ENCODE measurements around the gene ARHGAP12. TPM values are rescaled to one million over a fixed set of nuclear protein-coding genes. Genes with fewer than 3 reads are reported as not detected.

ARHGAP12 gene
- total RNA-seq, 1 experiment from 2014 or later = 51.9 TPM

DNA sequence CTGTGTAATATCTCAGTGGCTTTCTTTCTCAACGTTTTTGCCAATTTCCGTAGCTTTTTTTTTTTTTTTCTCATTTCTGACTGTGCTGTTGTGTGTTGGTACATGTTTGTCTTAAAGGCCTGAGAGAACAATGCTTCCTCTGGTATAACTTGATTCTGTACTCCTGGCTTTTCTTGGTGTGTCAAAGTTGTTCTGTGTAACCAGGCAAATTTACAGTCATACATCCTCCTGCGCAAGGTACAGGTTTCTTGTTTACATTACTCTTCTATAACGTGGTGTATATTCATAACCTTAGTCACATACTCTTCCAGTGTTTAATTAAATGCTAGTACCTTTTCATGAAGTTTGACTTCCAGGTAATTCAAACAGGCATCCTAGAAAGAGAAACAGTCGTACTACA is 8.3 kb upstream of the ARHGAP12 start:
- peak overlapping the region; percentile 49 for H3K4me2 ChIP-seq
- H3K27ac ChIP-seq = peak overlapping the region; percentile 49
- CTCF ChIA-PET = interaction anchor here (0.5 kb wide), 1 partner anchor 13 kb away, joined by 3 read pairs; no protein-coding TSS in a partner anchor

DNA sequence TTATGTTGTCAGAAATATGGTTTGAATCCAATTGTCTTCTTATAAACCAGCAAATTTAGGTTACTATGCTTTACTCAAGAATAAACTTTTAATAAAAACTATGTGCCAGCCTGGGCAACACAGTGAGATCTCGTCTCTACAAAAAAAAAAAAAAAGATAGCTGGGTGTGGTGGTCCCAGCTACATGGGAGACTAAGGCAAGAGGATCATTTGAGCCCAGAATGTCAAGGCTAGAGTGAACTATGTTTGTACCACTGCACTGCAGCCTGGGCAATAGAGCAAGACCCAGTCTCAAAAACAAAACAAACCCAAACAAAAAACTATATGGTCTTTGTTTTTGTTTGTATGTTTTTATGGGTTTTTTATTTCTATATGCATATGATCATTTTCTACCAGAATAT is 7.5 kb upstream of the ARHGAP12 start:
- no peak overlapping the region for H3K4me3 ChIP-seq
- no peaks in the 10 kb centered on the region for H3K36me3 ChIP-seq (ENCODE audit: low read depth)
- peaks cover 17% of the 10 kb centered on the region for H3F3A ChIP-seq (ENCODE audit: insufficient read depth, low read depth)
- 0 out of 2 replicates have a peak, but pooled peaks cover 5% of the 10 kb centered on the region for H3K79me2 ChIP-seq (ENCODE audit: low read depth)
- no peak for DNase-seq
- ChIA-PET CTCF (interaction anchor here (0.6 kb wide), 1 partner anchor 25 kb away, joined by 4 read pairs; no protein-coding TSS in a partner anchor), POLR2A (ENCODE audit: unreplicated experiment) (interaction anchor here (0.6 kb wide), 2 partner anchors 9 to 444 kb away, joined by 5 to 10 read pairs; no protein-coding TSS in a partner anchor)
- H3K4me2 ChIP-seq = peak overlapping the region; percentile 26
- intact Hi-C loops (cut with micrococcal nuclease; ENCODE audit: unreplicated experiment) = no loop called here
- no peaks in the 10 kb centered on the region for H3K9me2 ChIP-seq (ENCODE audit: insufficient read depth)
- peaks cover 70% of the 10 kb centered on the region for H3K4me1 ChIP-seq (replicated peaks; ENCODE audit: insufficient read depth)
- peak overlapping the region; percentile 49 for H3K27ac ChIP-seq
- no peaks in the 10 kb centered on the region for H3K9me3 ChIP-seq (ENCODE audit: insufficient read depth, low read depth)
- no peaks in the 10 kb centered on the region for H4K20me1 ChIP-seq (ENCODE audit: insufficient read depth)
- H3K27me3 ChIP-seq (ENCODE audit: insufficient read depth, low read depth) = no peaks in the 10 kb centered on the region
- no TSS peak for BruUV-seq (replicated peaks)
- no peak overlapping the region for H2AFZ ChIP-seq
- TF ChIP-seq, protein P1, sequence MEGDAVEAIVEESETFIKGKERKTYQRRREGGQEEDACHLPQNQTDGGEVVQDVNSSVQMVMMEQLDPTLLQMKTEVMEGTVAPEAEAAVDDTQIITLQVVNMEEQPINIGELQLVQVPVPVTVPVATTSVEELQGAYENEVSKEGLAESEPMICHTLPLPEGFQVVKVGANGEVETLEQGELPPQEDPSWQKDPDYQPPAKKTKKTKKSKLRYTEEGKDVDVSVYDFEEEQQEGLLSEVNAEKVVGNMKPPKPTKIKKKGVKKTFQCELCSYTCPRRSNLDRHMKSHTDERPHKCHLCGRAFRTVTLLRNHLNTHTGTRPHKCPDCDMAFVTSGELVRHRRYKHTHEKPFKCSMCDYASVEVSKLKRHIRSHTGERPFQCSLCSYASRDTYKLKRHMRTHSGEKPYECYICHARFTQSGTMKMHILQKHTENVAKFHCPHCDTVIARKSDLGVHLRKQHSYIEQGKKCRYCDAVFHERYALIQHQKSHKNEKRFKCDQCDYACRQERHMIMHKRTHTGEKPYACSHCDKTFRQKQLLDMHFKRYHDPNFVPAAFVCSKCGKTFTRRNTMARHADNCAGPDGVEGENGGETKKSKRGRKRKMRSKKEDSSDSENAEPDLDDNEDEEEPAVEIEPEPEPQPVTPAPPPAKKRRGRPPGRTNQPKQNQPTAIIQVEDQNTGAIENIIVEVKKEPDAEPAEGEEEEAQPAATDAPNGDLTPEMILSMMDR (conservative IDR thresholded peaks at IDR 0.05) = no peak
- TF ChIP-seq EZH2 (IDR thresholded peaks at IDR 0.05; ENCODE audit: low read depth) = no peak

More for the DNA sequence above, 8.3 kb upstream of the ARHGAP12 start:
- DNase-seq = peak in 1 of 2 experiments; percentile 71
- Histone ChIP-seq H3K4me1 (replicated peaks; ENCODE audit: insufficient read depth) (peaks cover 74% of the 10 kb centered on the region), H2AFZ (no peak overlapping the region), H3K79me2 (ENCODE audit: low read depth) (0 out of 2 replicates have a peak, but pooled peaks cover 5% of the 10 kb centered on the region), H3K36me3 (ENCODE audit: low read depth) (no peaks in the 10 kb centered on the region), H3K9me2 (ENCODE audit: insufficient read depth) (no peaks in the 10 kb centered on the region), H3K4me3 (no peak overlapping the region), H3K9me3 (ENCODE audit: insufficient read depth, low read depth) (no peaks in the 10 kb centered on the region), H3K27me3 (ENCODE audit: insufficient read depth, low read depth) (no peaks in the 10 kb centered on the region), H3F3A (ENCODE audit: insufficient read depth, low read depth) (peaks cover 26% of the 10 kb centered on the region), H4K20me1 (ENCODE audit: insufficient read depth) (no peaks in the 10 kb centered on the region)
- intact Hi-C loops (cut with micrococcal nuclease; ENCODE audit: unreplicated experiment) = no loop called here
- BruUV-seq (replicated peaks) = no TSS peak
- TF ChIP-seq, protein P1 (conservative IDR thresholded peaks at IDR 0.05) = no peak
- no peak for TF ChIP-seq EZH2 (IDR thresholded peaks at IDR 0.05; ENCODE audit: low read depth)
- POLR2A ChIA-PET (ENCODE audit: unreplicated experiment) = interaction anchor here (0.6 kb wide), 1 partner anchor 443 kb away, joined by 10 read pairs; no protein-coding TSS in a partner anchor

DNA sequence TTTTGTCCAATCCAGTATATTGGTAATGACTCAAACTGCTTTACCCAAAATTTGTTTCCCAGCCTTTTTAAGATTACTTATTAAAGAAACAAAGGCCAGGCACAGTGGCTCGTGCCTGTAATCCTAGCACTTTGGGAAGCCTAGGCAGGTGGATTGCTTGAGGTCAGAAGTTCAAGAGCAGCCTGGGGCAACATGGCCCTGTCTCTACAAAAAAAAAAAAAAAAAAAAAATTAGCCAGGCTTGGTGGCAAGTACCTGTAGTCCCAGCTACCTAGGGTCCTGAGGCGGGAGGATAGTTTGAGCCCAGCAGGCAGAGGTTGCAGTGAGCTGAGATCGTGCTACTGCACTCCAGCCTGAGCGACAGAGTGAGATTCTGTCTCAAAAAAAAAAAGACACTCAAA is 7.0 kb upstream of the ARHGAP12 start:
- no peak overlapping the region for H3K4me3 ChIP-seq
- intact Hi-C loops (cut with micrococcal nuclease; ENCODE audit: unreplicated experiment) = no loop called here
- CTCF ChIA-PET = no interaction called here
- peak overlapping the region; percentile 26 for H3K4me2 ChIP-seq
- no peaks in the 10 kb centered on the region for H3K9me2 ChIP-seq (ENCODE audit: insufficient read depth)
- no peaks in the 10 kb centered on the region for H3K27me3 ChIP-seq (ENCODE audit: insufficient read depth, low read depth)
- no peaks in the 10 kb centered on the region for H3K36me3 ChIP-seq (ENCODE audit: low read depth)
- DNase-seq = peak; percentile 33 to 69
- H3K9me3 ChIP-seq (ENCODE audit: insufficient read depth, low read depth) = no peaks in the 10 kb centered on the region
- BruUV-seq (replicated peaks) = no TSS peak
- H2AFZ ChIP-seq = no peak overlapping the region
- POLR2A ChIA-PET (ENCODE audit: unreplicated experiment) = no interaction called here
- peak overlapping the region; percentile 49 for H3K27ac ChIP-seq
- H3K4me1 ChIP-seq (replicated peaks; ENCODE audit: insufficient read depth) = peaks cover 73% of the 10 kb centered on the region
- H3F3A ChIP-seq (ENCODE audit: insufficient read depth, low read depth) = peaks cover 18% of the 10 kb centered on the region; the same call in 1 of the 2 replicates
- H4K20me1 ChIP-seq (ENCODE audit: insufficient read depth) = no peaks in the 10 kb centered on the region
- TF ChIP-seq, protein P1 (conservative IDR thresholded peaks at IDR 0.05) = no peak
- TF ChIP-seq EZH2 (IDR thresholded peaks at IDR 0.05; ENCODE audit: low read depth) = no peak
- H3K79me2 ChIP-seq (ENCODE audit: low read depth) = 0 out of 2 replicates have a peak, but pooled peaks cover 5% of the 10 kb centered on the region
